GM21381 (cell line): Measurements from ENCODE around the gene TAF4.

Experiments used
- ATAC-seq: cut with Tn5 transposase; IDR thresholded peaks from one replicate; pipeline ENCODE4 v1.9.1; 2021; ENCODE audit warnings: mild to moderate bottlenecking, moderate library complexity; ENCODE audit not compliant: unreplicated experiment

TAF4 gene

DNA sequence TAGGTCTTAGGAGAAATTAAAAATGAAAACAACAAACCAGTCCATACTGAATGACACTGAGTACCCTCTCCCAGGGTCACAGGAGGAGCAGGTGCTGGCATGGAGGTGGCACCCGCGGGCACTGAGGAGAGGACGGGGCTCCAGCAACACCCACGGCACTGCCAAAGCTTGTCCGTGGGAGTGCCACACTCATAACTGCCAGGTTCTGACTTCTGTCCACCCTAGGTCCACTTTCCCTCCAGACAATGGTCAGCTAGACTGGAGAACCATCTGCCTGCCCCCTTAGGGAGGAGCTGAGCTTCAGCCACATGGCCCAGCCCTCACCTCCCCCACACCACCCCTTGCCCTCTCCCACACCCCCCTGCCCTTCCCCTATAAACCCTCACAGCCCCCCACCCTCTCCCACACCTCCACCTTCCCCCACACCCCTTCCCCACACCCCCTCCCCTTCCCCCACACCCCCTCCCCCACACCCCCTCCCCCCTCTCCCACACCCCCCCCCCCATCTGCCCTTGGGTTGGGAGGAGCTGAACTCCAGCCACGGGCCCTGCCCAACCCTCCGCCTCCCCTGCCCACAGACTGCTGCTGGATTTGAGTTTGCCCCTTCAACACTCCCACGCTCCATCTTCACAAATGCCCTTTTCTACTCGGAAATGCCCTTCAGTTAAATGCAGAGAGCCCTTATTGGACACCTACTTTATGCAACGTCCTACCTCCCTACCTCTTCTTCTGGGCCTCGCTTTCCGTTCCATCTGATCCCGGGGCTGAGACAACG lies 129.6 kb downstream of the TAF4 start:
- ATAC-seq, result no peak

DNA sequence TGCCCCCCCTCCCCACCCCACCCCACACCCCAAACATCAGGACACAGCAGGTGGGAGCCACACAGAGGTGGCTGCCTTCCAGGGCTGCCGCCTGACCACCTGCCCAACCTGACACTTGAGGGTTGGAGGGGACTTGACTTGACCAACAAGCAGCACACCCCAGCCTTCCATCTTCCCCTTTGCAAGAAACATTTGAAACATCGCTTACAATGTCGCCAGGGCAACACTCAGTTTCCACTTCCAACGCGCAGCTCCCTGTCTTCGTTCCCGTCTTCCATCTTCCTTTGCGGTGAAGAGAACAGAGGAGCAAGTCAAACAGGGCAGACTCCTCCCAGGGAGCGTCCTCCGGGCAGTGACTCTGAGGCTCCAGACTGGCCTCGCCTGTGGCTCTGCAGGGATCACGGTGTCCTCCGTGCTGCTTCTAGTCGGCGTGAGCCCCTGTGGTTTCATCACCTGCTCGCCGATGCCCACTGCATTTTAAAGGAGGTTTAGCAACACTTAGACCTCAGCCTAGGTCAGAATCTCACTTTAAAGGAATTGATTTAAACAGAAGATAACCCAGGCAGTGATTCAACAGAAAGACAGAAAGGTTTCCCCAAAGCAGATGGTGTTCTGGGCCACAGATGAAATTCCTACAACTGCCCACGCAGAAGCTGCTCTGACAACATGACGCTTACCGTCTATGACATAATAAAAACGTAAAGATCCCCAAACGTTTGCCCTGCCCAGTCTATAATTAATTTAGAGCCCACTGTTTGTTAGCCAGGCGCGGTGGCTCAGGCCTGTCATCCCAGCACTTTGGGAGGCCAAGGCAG lies 130.8 kb downstream of the TAF4 start:
- no peak for ATAC-seq

DNA sequence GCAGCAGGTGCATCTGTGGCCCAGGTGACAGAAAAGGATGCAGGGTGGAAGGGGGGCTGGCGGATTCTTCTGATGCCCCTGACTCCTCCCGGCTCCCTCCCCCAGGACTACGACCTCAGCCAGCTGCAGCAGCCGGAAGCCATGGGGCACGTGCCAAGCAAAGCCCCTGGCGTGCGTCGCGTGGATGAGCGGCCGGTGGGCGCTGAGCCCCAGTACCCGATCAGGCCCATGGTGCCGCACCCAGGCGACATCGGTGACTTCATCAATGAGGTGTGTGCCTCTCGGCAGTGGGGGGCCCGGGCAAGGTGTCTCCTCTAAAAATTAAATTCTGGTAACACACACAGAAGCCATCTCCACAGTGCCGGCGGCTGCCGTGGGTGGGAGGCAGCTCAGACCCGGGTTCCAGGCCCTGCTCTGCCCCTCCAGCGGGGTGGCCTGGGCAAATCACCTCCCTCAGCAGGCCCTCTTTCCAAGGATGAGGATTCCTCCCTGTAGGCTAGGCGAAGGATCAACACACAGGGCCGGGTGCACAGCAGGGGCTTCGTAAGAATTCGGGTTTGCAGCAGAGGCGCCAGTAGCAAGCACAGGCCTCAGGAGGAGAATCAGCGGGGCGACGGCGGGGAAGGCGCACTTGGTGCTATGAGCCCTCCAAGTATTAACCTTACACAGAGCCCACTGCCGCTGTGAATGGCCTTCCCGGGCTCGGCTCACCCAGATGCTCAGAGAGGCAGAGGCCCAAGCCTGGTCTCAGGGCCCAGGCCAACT lies 131.5 kb downstream of the TAF4 start:
- ATAC-seq, result no peak

DNA sequence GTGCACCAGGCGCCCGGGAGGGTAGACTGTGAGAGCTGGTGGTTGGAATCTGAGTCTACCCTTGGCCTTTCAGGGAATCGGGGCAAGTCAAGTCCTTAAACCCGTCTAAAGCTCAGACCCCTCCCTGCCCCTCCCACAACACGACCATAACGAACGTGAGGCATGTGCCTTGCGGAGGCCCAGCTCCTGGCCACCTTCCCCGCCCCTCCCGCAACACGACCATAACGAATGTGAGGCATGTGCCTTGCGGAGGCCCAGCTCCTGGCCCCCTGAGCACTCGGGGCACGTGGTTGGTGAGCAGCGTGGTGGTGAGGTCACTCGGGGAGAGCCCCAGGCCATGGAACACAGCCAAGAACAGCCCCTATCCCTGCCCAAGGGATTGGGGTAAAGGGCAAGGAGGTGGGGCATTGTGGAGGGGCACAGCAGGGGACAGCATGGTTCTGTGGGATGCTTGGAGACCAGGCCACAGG lies 132.2 kb downstream of the TAF4 start:
- ATAC-seq, result no peak

DNA sequence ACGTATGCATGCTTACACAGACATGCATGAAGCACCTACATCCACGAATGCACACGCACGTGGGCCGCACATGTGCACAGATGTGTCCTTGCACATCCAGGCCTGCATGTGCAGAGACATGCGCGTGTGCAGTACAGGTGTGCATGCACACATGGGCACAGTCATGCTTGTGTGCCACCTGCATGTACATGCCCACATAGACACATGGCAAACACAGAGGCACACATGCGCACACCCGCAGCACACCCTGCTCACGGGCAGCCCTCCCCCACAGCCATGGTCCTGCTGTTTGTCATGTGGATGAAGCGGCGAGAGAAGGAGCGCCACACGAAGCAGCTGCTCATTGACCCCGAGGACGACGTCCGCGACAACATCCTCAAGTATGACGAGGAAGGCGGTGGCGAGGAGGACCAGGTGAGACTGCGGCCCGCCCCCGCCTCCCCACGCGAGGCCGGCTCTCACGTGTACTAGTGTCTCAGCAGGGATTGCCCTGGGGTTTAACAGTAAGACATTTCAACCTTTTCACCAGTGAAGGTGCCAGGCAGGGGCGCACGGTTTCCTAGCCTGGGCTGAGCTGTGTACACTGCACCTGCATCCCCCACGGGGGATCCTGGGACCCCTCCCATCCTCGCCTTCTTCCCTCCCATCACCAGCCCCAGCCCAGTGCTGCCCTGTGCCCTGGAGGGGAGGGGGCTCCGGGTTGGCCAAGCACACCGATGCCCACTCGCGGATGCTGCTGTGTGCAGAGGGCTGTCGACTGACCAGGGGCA lies 132.8 kb downstream of the TAF4 start:
- no peak for ATAC-seq

DNA sequence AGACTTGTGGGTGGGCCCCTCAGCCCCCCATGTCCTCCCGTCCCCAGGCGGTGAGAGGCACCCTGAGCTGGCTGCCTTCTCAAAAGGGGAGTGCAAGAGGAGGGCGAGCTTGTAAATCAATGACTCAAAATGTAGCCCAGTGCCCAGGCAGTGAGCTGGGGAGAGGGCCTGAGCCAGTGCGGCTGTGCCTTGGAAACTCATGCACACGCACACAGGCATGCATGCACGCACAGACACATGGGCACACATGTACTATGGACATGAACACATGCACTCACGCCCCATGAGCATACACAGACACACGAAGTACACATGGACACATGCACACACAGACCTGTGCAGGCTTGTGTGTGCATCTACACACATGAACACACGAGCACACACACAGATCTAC lies 133.5 kb downstream of the TAF4 start:
- no peak for ATAC-seq

DNA sequence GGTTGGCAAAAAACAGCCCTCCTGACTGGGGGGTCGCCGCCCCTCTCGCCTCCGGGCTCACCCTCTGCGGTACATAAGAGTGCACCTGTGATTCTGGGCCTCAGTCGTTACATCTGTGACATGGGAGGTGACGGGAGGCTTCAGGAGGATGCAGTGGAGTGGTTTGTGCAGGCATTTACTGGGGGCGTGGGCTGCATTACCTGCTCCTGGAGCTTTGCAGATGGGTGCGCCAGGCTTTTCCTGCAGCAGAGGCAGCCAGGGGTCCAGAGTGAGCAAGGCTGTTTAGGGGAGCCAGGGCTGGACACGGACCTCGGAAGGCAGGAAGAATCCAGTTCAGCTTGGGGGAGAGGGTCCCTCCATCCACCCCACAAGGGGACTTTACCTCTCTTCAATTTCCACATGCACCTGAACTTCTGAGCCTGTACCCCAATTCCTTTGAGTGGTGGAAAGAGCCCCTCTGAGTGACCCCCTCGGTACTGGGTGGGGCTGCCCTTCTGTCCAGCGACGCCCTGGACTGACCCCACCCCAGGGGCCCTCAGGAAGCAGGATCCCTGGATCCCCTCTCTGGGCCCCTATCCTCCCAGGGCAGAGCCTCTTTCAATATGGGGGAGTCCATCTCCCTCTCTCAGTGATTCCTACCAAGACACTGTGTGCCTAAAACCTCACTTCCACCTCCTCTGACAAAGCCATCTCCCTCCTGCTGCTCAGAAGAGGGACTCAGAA lies 134.0 kb downstream of the TAF4 start:
- ATAC-seq, result no peak

DNA sequence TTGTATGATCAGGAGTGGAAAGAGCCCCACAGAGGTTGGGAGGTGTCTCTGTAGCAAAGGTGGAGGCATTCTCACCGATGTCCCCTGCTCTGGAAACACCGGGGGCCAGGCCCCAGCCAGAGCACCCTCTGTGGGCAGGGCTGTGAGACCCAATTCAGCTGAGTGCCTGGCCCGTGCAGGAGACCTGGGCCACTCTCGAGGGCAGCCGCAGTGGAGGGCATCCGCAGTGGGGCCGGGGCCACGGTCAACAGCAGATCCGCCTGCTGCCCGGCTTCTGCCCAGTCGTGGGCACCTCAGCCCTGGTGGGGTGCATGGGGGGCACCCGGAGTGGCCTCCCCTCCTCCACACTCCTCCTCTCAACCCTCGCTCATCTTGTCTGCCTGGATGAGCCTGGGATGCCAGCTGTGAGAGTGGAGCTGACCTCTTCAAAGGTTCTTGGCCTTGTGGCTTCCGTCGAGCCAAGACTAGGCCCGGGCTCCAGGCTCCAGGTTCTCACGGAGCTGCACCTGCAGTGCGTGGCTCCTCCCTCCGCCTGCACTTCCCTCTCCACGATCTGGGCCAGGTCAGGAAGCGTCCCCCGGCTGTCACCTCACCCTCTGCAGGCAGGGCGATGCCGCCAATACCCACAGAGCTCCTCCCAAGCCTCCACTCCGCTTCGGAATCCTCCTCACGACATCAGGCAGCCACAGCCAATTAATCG lies 134.8 kb downstream of the TAF4 start:
- no peak for ATAC-seq

DNA sequence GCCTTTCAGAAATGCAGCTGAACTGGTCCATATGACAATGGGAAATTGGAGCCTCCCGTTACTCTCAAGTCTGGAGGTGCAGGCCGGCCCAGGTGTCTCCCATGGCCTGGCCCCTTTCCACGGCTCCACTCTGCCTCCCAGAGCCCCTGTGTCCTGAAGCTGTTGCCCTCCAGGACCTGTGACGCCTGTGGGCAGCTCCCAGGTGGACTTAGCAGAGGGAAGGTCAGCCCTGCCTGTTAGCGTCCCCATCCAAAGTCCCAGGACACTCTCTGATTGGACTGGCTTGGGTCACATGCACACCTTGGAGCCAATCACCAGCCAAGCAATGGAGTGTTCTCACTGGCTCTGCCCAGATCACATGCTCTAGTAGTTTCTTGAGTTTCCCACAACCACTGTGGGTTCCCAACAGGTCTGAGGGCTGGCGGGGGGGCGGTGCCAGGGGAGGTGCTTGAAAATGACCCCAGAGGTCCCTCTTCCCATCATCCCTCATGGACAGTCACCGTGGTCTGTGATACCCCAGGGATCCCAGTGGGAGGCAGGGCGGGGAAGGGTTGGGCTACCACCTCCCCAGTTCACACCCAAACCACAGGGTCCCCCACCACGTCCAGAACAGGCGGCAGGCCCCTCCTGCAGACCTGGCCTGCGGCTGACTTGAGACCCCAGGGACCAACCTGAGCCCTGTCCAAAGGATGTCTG lies 135.6 kb downstream of the TAF4 start:
- ATAC-seq, result no peak

DNA sequence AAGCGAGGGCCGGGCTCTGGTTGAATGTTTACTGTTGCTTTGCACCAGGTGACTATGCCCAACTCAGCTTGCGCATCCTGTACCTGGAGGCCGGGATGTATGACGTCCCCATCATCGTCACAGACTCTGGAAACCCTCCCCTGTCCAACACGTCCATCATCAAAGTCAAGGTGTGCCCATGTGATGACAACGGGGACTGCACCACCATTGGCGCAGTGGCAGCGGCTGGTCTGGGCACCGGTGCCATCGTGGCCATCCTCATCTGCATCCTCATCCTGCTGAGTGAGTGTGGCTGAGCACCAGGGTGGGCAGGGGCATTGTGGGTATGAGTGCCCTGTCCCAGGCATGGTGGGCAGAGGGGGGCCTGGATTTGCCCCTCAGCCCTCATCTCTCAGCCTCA lies 136.1 kb downstream of the TAF4 start:
- no peak for ATAC-seq

DNA sequence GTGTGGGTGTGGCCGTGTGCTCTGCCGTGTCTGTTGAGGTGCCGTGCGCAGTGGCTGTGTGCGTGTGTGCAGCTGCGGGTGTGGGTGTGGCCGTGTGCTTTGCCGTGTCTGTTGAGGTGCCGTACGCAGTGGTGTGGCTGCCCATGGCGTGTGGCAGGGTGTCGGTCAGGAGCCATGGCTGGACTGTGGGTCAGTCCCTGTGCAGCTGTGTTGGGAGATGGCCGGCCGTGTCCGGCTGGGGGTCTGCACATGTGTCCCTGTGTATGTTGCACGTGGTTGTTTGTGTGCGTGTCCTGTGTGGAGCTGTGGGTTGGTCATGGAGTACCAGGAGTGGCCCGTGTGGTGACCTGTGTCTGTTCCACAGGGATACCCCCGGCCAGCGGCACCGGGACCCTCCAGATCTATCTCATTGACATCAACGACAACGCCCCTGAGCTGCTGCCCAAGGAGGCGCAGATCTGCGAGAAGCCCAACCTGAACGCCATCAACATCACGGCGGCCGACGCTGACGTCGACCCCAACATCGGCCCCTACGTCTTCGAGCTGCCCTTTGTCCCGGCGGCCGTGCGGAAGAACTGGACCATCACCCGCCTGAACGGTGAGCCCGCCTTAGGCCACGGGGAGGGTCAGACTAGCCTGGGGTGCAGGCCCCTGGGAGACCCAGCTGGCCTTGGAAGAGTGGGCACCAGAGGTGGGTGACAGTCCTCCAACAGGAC lies 137.7 kb downstream of the TAF4 start:
- ATAC-seq, result no peak

DNA sequence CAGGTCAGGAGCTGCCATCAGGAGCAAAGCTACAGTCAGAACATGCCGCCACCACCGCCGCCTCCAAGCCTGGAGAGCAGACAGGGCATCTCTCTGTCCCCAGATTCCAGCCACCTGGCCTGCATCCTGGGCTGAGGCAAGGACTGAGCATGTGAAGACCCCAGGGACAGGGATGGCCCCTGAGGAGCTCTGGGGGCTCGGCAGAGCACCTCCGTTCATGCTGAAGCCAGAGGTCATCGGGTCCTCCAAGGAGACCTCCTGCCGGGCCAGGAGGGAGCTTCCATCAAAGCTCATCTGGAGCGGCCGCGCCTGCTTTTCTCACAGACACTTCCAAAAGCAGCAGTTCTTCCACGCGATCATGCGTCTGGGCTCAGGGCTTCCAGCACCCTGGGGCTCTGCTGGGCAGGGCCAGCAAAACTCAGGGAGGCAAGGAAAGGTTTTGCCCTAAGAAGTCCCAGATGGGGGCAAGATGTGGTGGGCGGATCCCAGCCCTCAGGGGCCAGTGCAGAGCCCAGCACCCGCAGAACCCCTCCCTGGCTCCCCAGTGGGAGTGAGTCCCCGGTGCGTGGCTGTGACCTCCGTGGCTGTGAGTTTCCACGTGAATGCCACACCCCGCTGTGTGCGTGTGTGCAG lies 138.4 kb downstream of the TAF4 start:
- no peak for ATAC-seq

DNA sequence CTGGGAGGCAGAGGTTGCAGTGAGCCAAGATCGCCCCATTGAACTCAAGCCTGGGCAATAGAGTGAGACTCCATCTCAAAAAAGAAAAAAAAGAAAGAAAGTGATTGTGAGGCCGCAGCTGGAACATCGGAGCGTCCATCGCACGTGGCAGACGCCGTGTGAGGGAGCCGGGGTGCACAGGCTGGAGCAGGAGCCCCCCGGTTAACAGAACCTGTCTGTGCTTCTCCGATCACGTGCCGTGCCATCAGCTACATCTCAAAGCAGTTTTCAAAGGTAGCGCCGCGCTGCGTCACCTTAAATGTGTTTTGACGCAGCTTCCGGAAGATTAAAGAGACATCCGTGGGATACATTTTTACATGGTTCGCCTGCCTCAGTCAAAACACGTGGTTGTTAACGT lies 138.9 kb downstream of the TAF4 start:
- ATAC-seq, result no peak

DNA sequence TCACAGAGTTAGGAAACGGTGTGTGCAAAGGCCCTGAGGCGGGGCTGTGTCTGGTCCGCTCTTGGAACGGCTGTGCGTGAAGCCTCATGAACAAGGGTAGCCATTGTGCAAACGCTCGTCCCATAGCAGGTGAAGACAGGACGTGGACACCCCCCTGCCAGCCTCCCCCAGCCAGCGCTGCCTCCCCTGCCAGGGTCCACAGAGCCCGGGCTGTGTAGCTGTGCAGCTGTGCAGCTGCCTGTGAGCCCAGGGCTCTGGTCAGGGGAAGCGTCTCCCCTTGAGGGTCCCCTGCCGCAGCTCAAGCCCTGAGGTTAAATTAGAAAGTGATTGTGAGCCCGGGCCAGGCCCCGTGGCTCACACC lies 139.4 kb downstream of the TAF4 start:
- ATAC-seq, result no peak

DNA sequence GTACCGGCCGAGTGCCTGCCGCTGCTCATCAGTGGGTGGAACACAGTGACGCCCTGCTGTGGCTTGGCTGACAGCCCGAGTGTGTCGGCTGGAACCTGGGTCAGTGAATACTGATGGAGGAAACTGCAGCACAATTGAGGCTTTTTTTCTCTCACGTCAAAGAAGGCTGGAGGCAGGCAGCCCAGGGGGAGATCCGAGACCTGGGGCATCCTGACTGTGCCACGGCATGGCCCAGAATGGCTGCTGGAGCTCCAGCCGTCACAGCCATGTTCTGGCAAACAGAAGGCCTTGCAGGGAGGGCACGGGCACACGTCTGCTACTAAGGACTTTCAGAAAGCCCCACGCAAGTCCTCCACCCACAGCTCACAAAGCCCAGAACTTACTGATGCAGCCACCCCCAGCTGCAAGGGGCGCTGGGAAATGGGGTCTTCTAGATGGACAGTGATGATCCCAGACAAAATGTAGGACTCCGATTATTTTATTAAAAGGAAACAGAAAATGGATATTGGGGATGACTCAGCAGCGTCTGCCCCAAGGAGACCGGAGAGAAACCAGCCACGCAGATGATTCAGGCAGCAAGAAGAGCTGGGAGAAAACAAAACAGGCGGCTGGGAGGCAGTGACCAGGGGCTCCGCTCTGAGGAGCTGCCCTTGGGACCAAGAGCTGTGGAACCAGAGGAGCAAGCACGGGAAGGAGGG lies 140.0 kb downstream of the TAF4 start:
- no peak for ATAC-seq

DNA sequence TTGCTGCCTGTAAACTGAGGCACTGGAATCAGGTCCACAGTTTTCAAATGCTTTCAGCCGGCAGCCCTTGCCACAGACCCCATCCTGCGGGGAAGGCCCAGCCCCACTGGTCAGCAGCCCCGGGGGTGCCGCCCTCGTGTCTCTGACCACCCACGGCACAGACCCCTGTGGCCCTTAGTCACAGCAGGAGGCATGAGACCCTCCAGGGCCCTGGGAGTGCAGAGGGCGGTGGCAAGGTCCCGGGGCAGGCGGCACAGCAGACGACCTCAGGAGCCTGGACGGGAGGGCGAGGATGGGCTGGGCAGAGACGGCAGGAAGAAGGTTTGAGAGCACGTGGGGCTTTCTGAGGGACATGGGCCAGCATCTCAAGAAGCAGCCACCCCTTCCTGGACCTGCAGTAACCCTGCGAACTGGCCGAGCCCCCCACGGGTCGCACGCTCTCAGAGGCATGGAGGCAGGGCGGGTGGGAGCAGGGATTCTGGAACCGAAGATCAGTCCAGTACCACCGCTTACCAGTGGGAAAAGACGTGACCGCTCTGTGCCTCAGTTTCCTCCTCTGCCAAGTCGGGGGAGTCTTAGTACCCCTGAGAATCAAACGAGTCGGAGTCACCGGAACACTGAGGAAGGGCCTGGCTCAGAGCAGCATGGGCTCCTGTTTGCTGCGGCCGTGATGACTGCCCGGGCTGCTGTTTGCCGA lies 140.7 kb downstream of the TAF4 start:
- ATAC-seq, result no peak
